Activated T-cell treated with anti-CD3 and anti-CD28 coated beads, Interleukin-2, amount 50 U/mL, for 4 hours (primary cell): ENCODE results near the gene LAYN. TPM values are rescaled to one million over a fixed set of nuclear protein-coding genes. Genes with fewer than 3 reads are reported as not detected.
A peak's percentile ranks its signal among the peaks of the same experiment; 100 is the strongest.

ENCODE experiments used
- ATAC-seq, 2 donors: fragments of 200-7000 bp; cut with Tn5 transposase; one replicate each; pipeline ENCODE4 v1.10.0; 2021
- DNase-seq: peaks from one replicate; pipeline ENCODE4 v3.0.0-alpha.2; 2020
- H3K27me3 Mint-ChIP-seq: one replicate; pipeline ENCODE4 v1.8.0; 2021; ENCODE audit warnings: low read depth, mixed read lengths
- H3K36me3 Mint-ChIP-seq: one replicate; pipeline ENCODE4 v1.8.0; 2022; ENCODE audit warnings: mixed read lengths; ENCODE audit not compliant: insufficient read depth
- H3K4me1 Mint-ChIP-seq: one replicate; pipeline ENCODE4 v1.8.0; 2021; ENCODE audit warnings: low read depth, mixed read lengths
- H3K4me3 Mint-ChIP-seq: one replicate; pipeline ENCODE4 v1.8.0; 2021; ENCODE audit warnings: mild to moderate bottlenecking, moderate library complexity, mixed read lengths
- H3K9me3 Mint-ChIP-seq: one replicate; pipeline ENCODE4 v1.8.0; 2021; ENCODE audit warnings: mixed read lengths
- total RNA-seq, 3 donors: library from RNA; stranded (reverse); gene quantifications; one replicate each; pipeline ENCODE4 v1.2.1, GENCODE V29; 2021

LAYN gene
- total RNA-seq, 3 donors from 2014 or later = 0.43 to 3.0 (median 1.7) TPM

GRCh38 chr11:111523343-111523742 lies 17.2 kb upstream of the LAYN start:
- no peak overlapping the region for H3K4me3 Mint-ChIP-seq
- ATAC-seq = peak; percentile 71 to 82
- H3K4me1 Mint-ChIP-seq = peaks cover 16% of the 10 kb centered on the region
- H3K9me3 Mint-ChIP-seq = no peaks in the 10 kb centered on the region
- DNase-seq = no peak
- no peaks in the 10 kb centered on the region for H3K36me3 Mint-ChIP-seq
- peaks cover 11% of the 10 kb centered on the region for H3K27me3 Mint-ChIP-seq

- Mint-ChIP-seq H3K9me3 (no peaks in the 10 kb centered on the region), H3K36me3 (no peaks in the 10 kb centered on the region), H3K27me3 (peaks cover 11% of the 10 kb centered on the region), H3K4me1 (peaks cover 23% of the 10 kb centered on the region), H3K4me3 (no peak overlapping the region)
- ATAC-seq (no peak), DNase-seq (no peak)
Observed at GRCh38 chr11:111524056-111524455, 16.5 kb upstream of the LAYN start.

- H3K36me3 Mint-ChIP-seq = no peaks in the 10 kb centered on the region
- DNase-seq = no peak
- H3K4me1 Mint-ChIP-seq = peaks cover 26% of the 10 kb centered on the region
- H3K27me3 Mint-ChIP-seq = peaks cover 14% of the 10 kb centered on the region
- H3K9me3 Mint-ChIP-seq = no peaks in the 10 kb centered on the region
- no peak for ATAC-seq
- no peak overlapping the region for H3K4me3 Mint-ChIP-seq
Observed at GRCh38 chr11:111525456-111525855, 15.1 kb upstream of the LAYN start.

GRCh38 chr11:111526501-111526900 lies 14.0 kb upstream of the LAYN start:
- peak; percentile 47 to 81 for ATAC-seq
- DNase-seq = no peak
- Mint-ChIP-seq H3K9me3 (no peaks in the 10 kb centered on the region), H3K4me3 (no peak overlapping the region), H3K27me3 (peaks cover 12% of the 10 kb centered on the region), H3K4me1 (peaks cover 24% of the 10 kb centered on the region), H3K36me3 (no peaks in the 10 kb centered on the region)

GRCh38 chr11:111527279-111527678 lies 13.2 kb upstream of the LAYN start:
- H3K27me3 Mint-ChIP-seq = peaks cover 13% of the 10 kb centered on the region
- H3K4me3 Mint-ChIP-seq = no peak overlapping the region
- ATAC-seq (no peak), DNase-seq (no peak)
- no peaks in the 10 kb centered on the region for H3K9me3 Mint-ChIP-seq
- peaks cover 28% of the 10 kb centered on the region for H3K4me1 Mint-ChIP-seq
- no peaks in the 10 kb centered on the region for H3K36me3 Mint-ChIP-seq

GRCh38 chr11:111528557-111528956 lies 12.0 kb upstream of the LAYN start:
- ATAC-seq (no peak), DNase-seq (no peak)
- Mint-ChIP-seq H3K36me3 (no peaks in the 10 kb centered on the region), H3K27me3 (peaks cover 11% of the 10 kb centered on the region), H3K9me3 (no peaks in the 10 kb centered on the region), H3K4me1 (peaks cover 31% of the 10 kb centered on the region), H3K4me3 (no peak overlapping the region)

- H3K4me3 Mint-ChIP-seq = no peak overlapping the region
- H3K4me1 Mint-ChIP-seq = peaks cover 31% of the 10 kb centered on the region
- no peaks in the 10 kb centered on the region for H3K9me3 Mint-ChIP-seq
- H3K27me3 Mint-ChIP-seq = peaks cover 16% of the 10 kb centered on the region
- DNase-seq (no peak), ATAC-seq (no peak)
- H3K36me3 Mint-ChIP-seq = no peaks in the 10 kb centered on the region
Observed at GRCh38 chr11:111530091-111530490, 10.4 kb upstream of the LAYN start.

GRCh38 chr11:111531136-111531535 lies 9.4 kb upstream of the LAYN start:
- no peaks in the 10 kb centered on the region for H3K9me3 Mint-ChIP-seq
- no peak overlapping the region for H3K4me3 Mint-ChIP-seq
- H3K4me1 Mint-ChIP-seq = peaks cover 27% of the 10 kb centered on the region
- ATAC-seq (peak; percentile 25 to 29), DNase-seq (no peak)
- H3K36me3 Mint-ChIP-seq = no peaks in the 10 kb centered on the region
- peaks cover 18% of the 10 kb centered on the region for H3K27me3 Mint-ChIP-seq

GRCh38 chr11:111531687-111532364 lies 8.7 kb upstream of the LAYN start:
- Mint-ChIP-seq H3K4me3 (no peak overlapping the region), H3K27me3 (peaks cover 22% of the 10 kb centered on the region), H3K36me3 (no peaks in the 10 kb centered on the region), H3K9me3 (no peaks in the 10 kb centered on the region), H3K4me1 (peaks cover 23% of the 10 kb centered on the region)
- ATAC-seq = peak; percentile 97
- DNase-seq = peak; percentile 38

GRCh38 chr11:111532365-111532709 lies 8.2 kb upstream of the LAYN start:
- H3K4me3 Mint-ChIP-seq = no peak overlapping the region
- DNase-seq (no peak), ATAC-seq (peak in 1 of 2 donors; percentile 6)
- peaks cover 21% of the 10 kb centered on the region for H3K4me1 Mint-ChIP-seq
- H3K27me3 Mint-ChIP-seq = peaks cover 27% of the 10 kb centered on the region
- no peaks in the 10 kb centered on the region for H3K36me3 Mint-ChIP-seq
- H3K9me3 Mint-ChIP-seq = no peaks in the 10 kb centered on the region

GRCh38 chr11:111535281-111535680 lies 5.2 kb upstream of the LAYN start:
- no peaks in the 10 kb centered on the region for H3K36me3 Mint-ChIP-seq
- H3K27me3 Mint-ChIP-seq = peaks cover 53% of the 10 kb centered on the region
- H3K9me3 Mint-ChIP-seq = no peaks in the 10 kb centered on the region

GRCh38 chr11:111537336-111537860 lies 3.1 kb upstream of the LAYN start:
- DNase-seq = no peak
- Mint-ChIP-seq H3K4me1 (peaks cover 18% of the 10 kb centered on the region), H3K4me3 (no peak overlapping the region), H3K36me3 (no peaks in the 10 kb centered on the region), H3K27me3 (peaks cover 64% of the 10 kb centered on the region), H3K9me3 (no peaks in the 10 kb centered on the region)
- ATAC-seq = no peak

More at GRCh38 chr11:111535281-111535680, 5.2 kb upstream of the LAYN start:
- H3K4me3 Mint-ChIP-seq = no peak overlapping the region
- ATAC-seq (no peak), DNase-seq (no peak)
- H3K4me1 Mint-ChIP-seq = peaks cover 17% of the 10 kb centered on the region

GRCh38 chr11:111538407-111539114 lies 2.0 kb upstream of the LAYN start:
- DNase-seq (no peak), ATAC-seq (peak; percentile 19 to 36)
- H3K36me3 Mint-ChIP-seq = no peaks in the 10 kb centered on the region
- H3K27me3 Mint-ChIP-seq = peaks cover 73% of the 10 kb centered on the region
- peaks cover 20% of the 10 kb centered on the region for H3K4me1 Mint-ChIP-seq
- no peaks in the 10 kb centered on the region for H3K9me3 Mint-ChIP-seq
- H3K4me3 Mint-ChIP-seq = no peak overlapping the region

GRCh38 chr11:111539426-111540113 lies 950 bp upstream of the LAYN start:
- DNase-seq (peak; percentile 28), ATAC-seq (peak; percentile 23 to 44)
- Mint-ChIP-seq H3K27me3 (peaks cover 75% of the 10 kb centered on the region), H3K4me3 (peak overlapping the region; percentile 11), H3K9me3 (no peaks in the 10 kb centered on the region), H3K4me1 (peaks cover 20% of the 10 kb centered on the region), H3K36me3 (no peaks in the 10 kb centered on the region)
